Activated effector memory CD4-positive, alpha-beta T cell treated with anti-CD3 and anti-CD28 coated beads, Interleukin-2, amount 50 U/mL, for 16 hours (primary cell): ENCODE results near the gene ARHGAP25.
"Not testable (repeated sequence)": the region's sequence is repeated elsewhere in the genome, so short reads cannot be mapped to it uniquely, and the experiment has no call there.

Source experiments
- DNase-seq: peaks from one replicate; pipeline ENCODE4 v3.0.0-alpha.2; 2020

Gene ARHGAP25

GRCh38 chr2:68768951-68769350 is 34.3 kb downstream of the ARHGAP25 start:
- DNase-seq = no peak

- DNase-seq = no peak
Observed at GRCh38 chr2:68769586-68770270, 35.1 kb downstream of the ARHGAP25 start.

- DNase-seq = no peak
Observed at GRCh38 chr2:68770271-68771111, 35.9 kb downstream of the ARHGAP25 start.

- DNase-seq = no peak
Observed at GRCh38 chr2:68771211-68771751, 36.7 kb downstream of the ARHGAP25 start.

GRCh38 chr2:68772109-68772508 is 37.5 kb downstream of the ARHGAP25 start:
- DNase-seq = no peak

GRCh38 chr2:68774569-68775271 is 40.1 kb downstream of the ARHGAP25 start:
- peak; percentile 85 for DNase-seq

- DNase-seq = no peak
Observed at GRCh38 chr2:68775272-68775842, 40.7 kb downstream of the ARHGAP25 start.

GRCh38 chr2:68776124-68776523 is 41.5 kb downstream of the ARHGAP25 start:
- no peak for DNase-seq

- no peak for DNase-seq
Observed at GRCh38 chr2:68779595-68779994, 45.0 kb downstream of the ARHGAP25 start.

- DNase-seq = no peak
Observed at GRCh38 chr2:68784188-68784587, 49.6 kb downstream of the ARHGAP25 start.

- DNase-seq = no peak
Observed at GRCh38 chr2:68784915-68785314, 50.3 kb downstream of the ARHGAP25 start.

GRCh38 chr2:68787356-68787755 is 52.7 kb downstream of the ARHGAP25 start:
- DNase-seq = no peak

GRCh38 chr2:68789603-68790002 is 55.0 kb downstream of the ARHGAP25 start:
- DNase-seq = peak; percentile 82

- no peak for DNase-seq
Observed at GRCh38 chr2:68790600-68790999, 56.0 kb downstream of the ARHGAP25 start.

- no peak for DNase-seq
Observed at GRCh38 chr2:68791914-68792313, 57.3 kb downstream of the ARHGAP25 start.

GRCh38 chr2:68792751-68793150 is 58.1 kb downstream of the ARHGAP25 start:
- DNase-seq = no peak

- DNase-seq = no peak
Observed at GRCh38 chr2:68796295-68796905, 61.8 kb downstream of the ARHGAP25 start.

- DNase-seq = no peak
Observed at GRCh38 chr2:68798569-68798968, 64.0 kb downstream of the ARHGAP25 start.

- DNase-seq = no peak
Observed at GRCh38 chr2:68799140-68800026, 64.8 kb downstream of the ARHGAP25 start.

GRCh38 chr2:68800027-68800401 is 65.4 kb downstream of the ARHGAP25 start:
- no peak for DNase-seq

GRCh38 chr2:68800517-68800916 is 65.9 kb downstream of the ARHGAP25 start:
- no peak for DNase-seq

GRCh38 chr2:68802161-68802560 is 67.5 kb downstream of the ARHGAP25 start:
- not testable (repeated sequence) for DNase-seq
